GM21381 (cell line): ENCODE measurements around the gene TRPM3.

Experiments used
- ATAC-seq: cut with Tn5 transposase; IDR thresholded peaks from one replicate; pipeline ENCODE4 v1.9.1; 2021; ENCODE audit warnings: mild to moderate bottlenecking, moderate library complexity; ENCODE audit not compliant: unreplicated experiment

Gene TRPM3

GRCh38 chr9:70593241-70593640, 528.2 kb downstream of the TRPM3 start:
- no peak for ATAC-seq

- ATAC-seq = no peak
Measured at GRCh38 chr9:70590315-70590677, 531.1 kb downstream of the TRPM3 start.

GRCh38 chr9:70589571-70590314, 531.7 kb downstream of the TRPM3 start:
- no peak for ATAC-seq

GRCh38 chr9:70588999-70589398, 532.4 kb downstream of the TRPM3 start:
- no peak for ATAC-seq

- no peak for ATAC-seq
Measured at GRCh38 chr9:70588381-70588780, 533.0 kb downstream of the TRPM3 start.

- ATAC-seq = no peak
Measured at GRCh38 chr9:70587201-70587600, 534.2 kb downstream of the TRPM3 start.

- no peak for ATAC-seq
Measured at GRCh38 chr9:70586476-70586875, 534.9 kb downstream of the TRPM3 start.

GRCh38 chr9:70581955-70582350, 539.5 kb downstream of the TRPM3 start:
- ATAC-seq = no peak

- ATAC-seq = no peak
Measured at GRCh38 chr9:70581214-70581954, 540.0 kb downstream of the TRPM3 start.

GRCh38 chr9:70580606-70581195, 540.7 kb downstream of the TRPM3 start:
- ATAC-seq = no peak

GRCh38 chr9:70579686-70580085, 541.7 kb downstream of the TRPM3 start:
- ATAC-seq = no peak

GRCh38 chr9:70578720-70579119, 542.7 kb downstream of the TRPM3 start:
- no peak for ATAC-seq

- no peak for ATAC-seq
Measured at GRCh38 chr9:70577671-70578070, 543.8 kb downstream of the TRPM3 start.

GRCh38 chr9:70576116-70576515, 545.3 kb downstream of the TRPM3 start:
- no peak for ATAC-seq

- no peak for ATAC-seq
Measured at GRCh38 chr9:70574151-70574837, 547.1 kb downstream of the TRPM3 start.

GRCh38 chr9:70573308-70573707, 548.1 kb downstream of the TRPM3 start:
- no peak for ATAC-seq

GRCh38 chr9:70571258-70571657, 550.2 kb downstream of the TRPM3 start:
- no peak for ATAC-seq

GRCh38 chr9:70569791-70570190, 551.6 kb downstream of the TRPM3 start:
- ATAC-seq = no peak

GRCh38 chr9:70569070-70569772, 552.2 kb downstream of the TRPM3 start:
- no peak for ATAC-seq

GRCh38 chr9:70567511-70567910, 553.9 kb downstream of the TRPM3 start:
- no peak for ATAC-seq

- no peak for ATAC-seq
Measured at GRCh38 chr9:70566751-70567150, 554.7 kb downstream of the TRPM3 start.
